ENCODE measurements around the gene LIMCH1.

Gene LIMCH1

DNA sequence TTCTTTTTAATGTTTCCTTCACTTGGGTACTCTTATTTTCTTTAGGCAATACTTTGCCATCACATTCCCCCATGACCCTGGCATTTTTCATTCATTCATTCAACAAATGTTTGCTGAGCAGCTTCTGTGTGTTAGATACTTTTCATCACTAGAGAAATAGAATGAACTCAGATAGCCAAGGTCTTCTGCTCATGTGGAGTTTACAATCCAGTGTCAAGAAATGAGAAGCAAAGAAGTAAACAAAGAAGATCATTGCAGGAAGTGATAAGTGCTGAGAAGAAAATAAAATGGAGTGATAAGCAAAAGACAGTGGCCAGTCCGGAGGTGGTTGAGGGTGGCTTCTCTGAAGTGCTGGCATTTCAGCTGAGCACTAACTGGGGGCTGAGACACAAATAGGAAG lies 63.1 kb downstream of the LIMCH1 start:
- DNase-seq (ENCODE audit: extremely low read depth in 1 of 2, low read depth in 1 of 2): no peak

DNA sequence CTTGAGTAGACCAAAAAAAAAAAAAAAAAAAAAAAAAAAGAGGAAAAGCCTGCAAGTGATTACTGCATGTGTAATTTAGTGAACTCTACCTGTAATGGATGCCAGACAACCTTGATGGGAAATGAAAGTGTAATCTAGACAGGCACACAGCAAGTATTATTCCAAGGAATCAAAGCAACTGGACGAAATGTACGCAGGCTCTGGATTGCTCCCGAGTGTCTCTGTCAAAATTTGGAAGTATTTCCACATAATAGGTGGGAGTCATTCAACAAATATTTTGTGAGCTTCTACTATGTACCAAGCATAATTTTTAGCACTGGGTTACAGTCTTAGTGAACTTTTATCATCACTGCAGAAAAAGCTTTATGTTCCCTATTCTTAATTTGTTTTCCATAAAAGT lies 64.2 kb downstream of the LIMCH1 start:
- DNase-seq (ENCODE audit: extremely low read depth in 1 of 2, low read depth in 1 of 2): no peak

DNA sequence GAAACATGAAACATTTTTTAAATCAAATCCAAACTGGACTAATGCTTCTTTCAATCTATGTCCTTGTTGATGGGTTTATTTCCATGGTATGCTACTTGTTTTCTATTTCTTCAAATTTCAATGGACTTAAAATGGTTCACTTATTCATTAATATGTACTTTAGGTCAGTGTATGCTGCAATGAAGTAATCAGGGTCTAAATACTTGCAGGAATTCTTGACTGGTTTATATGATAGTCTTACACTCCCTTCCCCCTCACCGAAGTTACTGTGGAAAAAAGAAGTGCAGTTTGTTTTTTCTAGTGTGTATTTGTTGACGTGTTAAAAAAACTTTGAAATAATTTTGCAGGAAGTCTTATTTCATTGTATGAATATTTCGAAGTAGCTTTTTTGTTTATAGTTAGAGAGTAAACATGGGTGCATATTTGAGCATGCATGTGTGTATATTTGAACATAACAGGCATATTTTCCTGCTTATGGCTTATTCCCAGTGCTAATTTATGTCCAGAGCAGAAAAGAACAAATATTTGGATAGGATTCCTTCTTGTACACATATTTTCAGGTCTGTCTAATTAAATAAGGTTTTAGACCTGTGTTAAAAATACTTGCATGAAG lies 65.0 kb downstream of the LIMCH1 start:
- DNase-seq (ENCODE audit: extremely low read depth in 1 of 2, low read depth in 1 of 2): no peak

DNA sequence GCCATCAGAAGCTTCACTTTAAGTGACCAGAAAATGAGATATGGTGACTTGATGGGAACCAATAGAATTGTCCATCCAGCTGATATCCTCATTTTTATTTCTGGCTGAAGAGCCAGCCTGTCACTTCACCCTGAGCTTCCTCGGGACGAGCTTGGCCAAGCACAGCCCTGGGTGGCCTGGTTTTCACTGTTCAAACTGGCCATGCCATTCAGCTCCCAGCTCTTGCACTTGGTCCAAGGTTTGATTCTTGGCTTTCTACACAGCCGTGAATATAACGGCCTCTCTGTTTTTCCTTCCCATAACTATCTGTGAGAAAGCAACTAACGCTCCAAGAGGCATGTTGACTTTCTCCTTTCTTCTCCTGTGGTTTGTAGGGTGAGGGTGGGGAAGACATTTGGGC lies 71.9 kb downstream of the LIMCH1 start:
- no peak for DNase-seq (ENCODE audit: extremely low read depth in 1 of 2, low read depth in 1 of 2)

DNA sequence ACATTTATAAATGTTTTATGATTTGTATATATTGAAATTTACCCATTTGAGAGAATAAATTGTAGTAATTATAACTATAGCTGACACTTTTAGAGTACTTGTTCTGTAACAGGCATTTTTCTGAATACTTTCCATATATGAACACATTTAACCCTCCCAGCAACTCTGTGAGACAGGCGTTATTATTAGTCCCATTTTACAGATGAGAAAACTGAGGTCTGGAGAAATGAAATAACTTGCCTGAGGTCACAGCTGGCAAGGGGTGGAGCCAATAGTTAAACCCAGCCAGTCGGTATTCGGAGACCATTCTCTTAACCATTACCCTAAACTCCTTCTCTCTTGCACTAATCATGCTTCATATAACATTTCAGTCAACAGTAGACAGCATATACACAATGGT lies 72.5 kb downstream of the LIMCH1 start:
- no peak for DNase-seq (ENCODE audit: extremely low read depth in 1 of 2, low read depth in 1 of 2)

DNA sequence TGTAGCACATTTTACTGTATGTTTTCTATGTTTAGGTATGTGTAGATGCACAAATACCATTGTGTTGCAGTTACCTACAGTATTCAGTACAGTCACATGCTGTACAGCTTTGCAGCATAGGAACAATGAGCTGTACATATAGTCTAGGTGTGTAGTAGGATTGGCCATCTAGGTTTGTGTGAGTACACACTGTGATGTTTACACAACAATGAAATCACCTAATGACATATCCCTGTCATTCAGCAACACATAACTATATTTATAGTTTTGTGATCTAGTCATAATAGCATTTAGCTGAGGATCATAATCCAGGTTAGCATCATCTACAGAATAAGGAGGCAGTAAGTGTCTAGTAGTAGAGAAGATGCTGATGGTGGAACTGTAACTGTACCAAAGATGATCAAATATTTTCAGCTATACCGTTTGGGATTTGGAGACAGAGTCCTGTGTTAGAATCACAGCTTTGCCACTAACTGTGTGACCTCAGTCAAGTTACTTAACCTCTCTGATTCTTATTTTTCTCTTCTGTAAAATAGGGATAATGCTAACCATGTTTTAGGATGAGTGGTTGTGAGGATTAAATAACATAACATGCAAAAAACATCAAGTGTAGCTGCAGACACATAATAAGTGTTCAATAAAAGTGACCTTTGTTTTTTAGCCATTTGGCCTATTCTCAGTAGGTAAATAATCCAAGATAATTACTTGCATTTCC lies 73.3 kb downstream of the LIMCH1 start:
- no peak for DNase-seq (ENCODE audit: extremely low read depth in 1 of 2, low read depth in 1 of 2)

DNA sequence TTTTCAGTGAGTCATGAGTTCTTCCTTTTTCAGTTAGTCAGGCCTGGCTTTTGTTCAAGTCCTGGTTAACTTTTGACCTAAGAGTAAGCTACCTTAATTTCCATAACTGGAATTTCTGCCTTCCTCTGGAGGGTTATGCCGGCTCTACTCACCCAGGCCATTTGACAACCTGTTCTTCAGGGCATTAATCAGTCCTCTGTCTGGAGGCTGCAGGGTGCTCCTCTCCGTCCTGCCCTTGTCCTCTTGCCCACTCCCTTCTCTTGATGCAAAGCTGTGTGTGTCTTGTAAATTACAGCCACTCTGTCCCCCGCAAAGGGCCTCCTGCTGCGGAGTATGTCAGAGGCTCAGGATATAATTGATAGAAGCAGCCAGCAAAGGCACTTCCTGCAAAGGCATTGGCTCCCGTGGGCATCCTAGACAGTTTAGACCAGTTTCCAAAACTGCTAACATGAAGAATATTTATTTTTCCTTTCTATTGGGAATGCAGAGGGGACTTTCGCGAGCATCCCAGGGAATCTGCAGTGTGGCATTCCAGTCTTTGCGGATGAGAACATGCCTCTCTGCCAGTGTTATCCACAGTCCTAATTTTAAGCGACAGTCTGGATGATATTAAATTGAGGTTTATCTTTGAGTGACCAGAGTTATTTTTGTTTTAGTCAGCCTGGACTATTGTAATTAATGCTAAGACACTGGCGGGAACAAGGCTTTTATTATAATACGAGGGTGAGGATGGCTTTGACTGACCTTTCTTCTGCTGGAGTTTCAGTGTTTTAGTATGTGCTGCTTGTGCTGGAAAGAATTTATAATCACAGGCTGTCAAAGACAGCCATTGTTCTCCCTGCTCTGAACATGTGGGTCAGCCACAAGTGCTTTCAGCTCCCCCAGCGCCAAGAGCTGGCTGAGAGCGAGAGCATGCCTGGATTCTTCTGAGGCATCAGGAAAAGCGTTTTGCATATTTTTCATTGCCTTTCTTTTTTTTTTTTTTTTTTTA lies 74.2 kb downstream of the LIMCH1 start:
- no peak for DNase-seq (ENCODE audit: extremely low read depth in 1 of 2, low read depth in 1 of 2)

DNA sequence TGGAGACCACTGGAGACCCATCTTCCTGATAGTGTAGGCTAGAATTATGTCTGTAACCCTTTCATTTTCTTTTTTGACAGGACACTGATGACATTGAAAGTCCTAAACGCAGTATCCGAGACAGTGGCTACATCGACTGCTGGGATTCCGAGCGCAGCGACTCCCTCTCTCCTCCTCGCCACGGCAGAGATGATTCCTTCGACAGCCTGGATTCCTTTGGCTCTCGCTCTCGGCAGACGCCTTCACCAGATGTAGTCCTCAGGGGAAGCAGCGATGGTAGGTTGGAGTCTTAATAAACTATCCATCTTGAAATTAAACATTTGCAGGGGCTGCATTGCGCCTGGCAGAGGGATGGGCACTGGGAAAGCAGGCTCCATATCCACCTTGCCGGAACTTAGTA lies 75.4 kb downstream of the LIMCH1 start:
- no peak for DNase-seq (ENCODE audit: extremely low read depth in 1 of 2, low read depth in 1 of 2)

DNA sequence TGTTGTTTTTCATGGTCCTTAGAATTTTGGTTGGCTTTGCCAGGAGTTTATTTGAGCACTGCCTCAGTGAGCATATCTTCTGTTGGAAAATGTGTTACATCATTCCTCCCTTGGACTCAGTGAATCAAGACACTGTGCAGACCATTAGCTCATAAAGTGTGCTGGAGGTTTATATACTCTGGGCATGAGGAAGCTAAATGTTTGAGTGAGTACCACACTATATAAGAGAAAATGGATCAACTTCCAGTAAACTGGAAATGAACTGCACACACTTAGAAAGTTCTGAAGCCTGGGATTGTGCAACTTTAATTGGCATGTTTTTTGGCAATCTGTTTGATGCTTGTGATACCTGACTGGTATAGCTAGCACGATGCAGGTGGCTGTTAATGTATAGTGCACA lies 75.9 kb downstream of the LIMCH1 start:
- DNase-seq (ENCODE audit: extremely low read depth in 1 of 2, low read depth in 1 of 2): no peak

DNA sequence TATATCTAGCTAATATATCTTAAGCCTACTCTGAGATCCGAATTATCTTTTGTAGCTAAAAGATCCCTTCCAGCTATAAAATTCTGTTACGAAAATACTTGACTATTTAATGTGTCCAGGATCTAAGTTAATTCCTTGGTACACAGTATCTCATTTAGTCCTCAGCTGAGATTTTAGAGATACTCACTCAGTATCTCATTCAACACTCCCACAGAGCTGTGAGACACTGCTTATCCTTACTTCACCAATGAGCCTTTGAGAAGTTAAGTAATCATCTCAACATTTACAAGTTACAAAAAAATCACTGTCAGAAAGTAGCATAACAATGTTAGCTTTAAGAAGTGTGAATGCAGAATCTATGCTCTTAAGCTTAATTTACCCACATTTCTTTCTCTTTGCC lies 76.6 kb downstream of the LIMCH1 start:
- no peak for DNase-seq (ENCODE audit: extremely low read depth in 1 of 2, low read depth in 1 of 2)

DNA sequence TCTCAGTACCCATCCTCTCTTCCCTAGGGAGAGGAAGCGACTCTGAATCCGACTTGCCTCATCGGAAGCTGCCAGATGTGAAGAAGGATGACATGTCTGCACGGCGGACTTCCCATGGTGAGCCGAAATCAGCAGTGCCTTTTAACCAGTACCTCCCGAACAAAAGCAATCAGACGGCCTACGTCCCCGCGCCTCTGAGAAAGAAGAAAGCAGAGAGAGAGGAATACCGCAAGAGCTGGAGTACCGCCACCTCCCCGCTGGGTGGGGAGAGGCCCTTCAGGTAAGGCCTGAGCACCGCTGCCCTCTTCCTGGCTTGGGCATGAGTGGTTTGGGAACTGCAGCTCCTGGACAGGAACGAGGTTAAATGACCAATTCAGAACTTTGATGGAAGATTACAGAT lies 81.2 kb downstream of the LIMCH1 start:
- DNase-seq (ENCODE audit: extremely low read depth in 1 of 2, low read depth in 1 of 2): no peak

DNA sequence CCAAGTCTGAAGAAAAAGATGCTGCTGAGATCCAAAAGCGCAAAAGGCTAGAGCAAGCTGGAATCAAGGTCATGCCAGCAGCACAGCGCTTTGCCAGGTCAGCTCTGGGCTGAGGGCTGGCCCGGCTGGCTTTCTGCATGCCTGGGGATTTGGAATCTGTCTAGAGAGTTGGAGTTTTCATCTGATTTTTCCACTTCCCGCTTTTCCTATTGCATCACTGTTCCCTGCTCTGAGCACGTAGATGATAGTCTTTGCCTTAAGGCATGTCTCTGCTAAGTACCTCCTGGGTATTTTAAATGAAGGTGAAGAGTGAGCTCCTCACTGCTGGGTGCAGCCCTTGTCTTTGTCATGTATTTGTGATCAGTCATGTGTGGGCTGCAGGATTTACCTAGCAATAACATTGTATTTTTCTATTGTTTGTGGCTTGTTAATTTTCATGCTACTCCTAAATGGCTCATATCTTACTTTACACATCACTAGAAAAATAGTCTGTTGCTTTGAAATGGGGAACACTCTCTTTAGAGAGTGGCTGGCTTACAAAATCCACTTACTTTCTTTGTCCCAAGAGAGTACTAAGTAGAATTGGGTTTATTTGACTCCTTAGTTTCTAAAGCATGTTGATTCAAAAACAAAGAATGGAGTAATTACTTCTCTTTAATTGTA lies 82.8 kb downstream of the LIMCH1 start:
- DNase-seq (ENCODE audit: extremely low read depth in 1 of 2, low read depth in 1 of 2): no peak

DNA sequence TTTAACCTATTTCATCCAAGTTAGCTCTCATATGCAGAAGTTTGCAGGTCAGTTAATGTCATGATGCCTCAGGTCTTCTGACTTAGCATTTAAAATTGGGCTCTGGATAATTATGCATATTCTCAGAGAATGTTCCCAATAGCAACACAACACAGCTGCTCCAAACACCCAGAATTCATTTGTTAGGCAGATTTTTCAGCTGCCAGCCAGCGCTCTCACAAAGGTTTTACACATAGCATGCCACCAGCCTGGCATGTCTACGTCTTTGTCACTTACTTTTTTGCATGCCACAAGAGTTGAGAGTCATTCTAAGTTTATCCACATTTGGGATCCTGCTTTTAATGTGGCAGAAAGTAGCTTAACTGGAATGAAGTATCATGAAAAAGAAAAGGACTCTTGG lies 84.8 kb downstream of the LIMCH1 start:
- DNase-seq (ENCODE audit: extremely low read depth in 1 of 2, low read depth in 1 of 2): no peak

DNA sequence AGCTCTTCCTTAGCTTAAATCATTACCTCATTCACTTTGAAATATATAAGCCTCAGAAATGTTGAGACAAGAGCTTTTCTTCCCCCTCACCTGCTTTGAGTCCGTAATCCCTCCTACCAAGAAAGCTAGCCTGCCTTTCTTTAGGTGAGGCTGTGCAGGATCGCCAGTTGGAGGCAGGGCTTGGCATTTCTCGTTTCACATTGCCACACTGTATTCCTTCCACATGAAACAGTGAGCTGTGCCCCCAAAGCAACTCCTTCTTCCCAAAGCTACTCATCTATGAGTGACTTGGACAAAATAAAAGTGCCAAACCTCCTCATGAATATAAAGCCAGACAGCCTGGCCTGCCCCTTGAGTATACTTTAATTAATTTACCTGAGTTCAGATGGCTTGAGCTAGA lies 86.8 kb downstream of the LIMCH1 start:
- no peak for DNase-seq (ENCODE audit: extremely low read depth in 1 of 2, low read depth in 1 of 2)

DNA sequence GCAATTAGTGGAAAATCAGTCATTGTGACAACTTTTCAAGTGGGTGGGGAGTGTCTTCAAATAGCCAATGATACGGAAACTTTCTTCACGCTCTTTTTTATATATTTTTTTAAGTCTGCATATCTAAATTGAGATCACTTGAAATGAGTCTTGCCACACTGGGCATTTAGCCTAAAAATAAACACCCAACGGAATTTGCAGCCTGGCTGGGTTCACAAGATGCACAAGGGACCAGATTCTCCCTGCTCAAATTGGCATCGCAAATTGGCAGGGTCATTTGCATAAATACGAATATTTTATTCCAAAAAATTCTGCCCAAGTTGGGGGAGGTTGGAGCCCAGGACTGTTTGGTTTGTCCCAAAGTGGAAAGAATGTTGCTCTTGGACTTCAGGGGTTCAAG lies 87.6 kb downstream of the LIMCH1 start:
- DNase-seq (ENCODE audit: extremely low read depth in 1 of 2, low read depth in 1 of 2): no peak

DNA sequence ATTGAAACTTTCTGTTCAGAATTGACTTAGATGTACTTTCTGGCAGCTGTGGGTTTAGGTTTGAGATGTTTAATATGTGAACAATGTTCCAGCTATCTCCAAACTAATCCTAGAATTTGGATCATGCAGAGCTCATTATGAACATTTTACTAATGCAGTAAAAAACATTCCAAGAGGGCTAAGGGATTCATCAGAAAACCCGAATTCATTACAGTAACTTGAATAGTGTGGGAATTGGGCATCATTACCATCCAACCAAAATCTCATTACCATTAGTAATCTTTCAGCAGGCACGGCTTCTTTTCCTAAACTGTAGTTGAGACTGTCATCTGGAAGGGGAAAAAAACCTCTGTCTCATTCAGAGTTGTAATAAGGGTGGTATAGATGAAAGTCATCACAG lies 91.0 kb downstream of the LIMCH1 start:
- DNase-seq (ENCODE audit: extremely low read depth in 1 of 2, low read depth in 1 of 2): no peak

DNA sequence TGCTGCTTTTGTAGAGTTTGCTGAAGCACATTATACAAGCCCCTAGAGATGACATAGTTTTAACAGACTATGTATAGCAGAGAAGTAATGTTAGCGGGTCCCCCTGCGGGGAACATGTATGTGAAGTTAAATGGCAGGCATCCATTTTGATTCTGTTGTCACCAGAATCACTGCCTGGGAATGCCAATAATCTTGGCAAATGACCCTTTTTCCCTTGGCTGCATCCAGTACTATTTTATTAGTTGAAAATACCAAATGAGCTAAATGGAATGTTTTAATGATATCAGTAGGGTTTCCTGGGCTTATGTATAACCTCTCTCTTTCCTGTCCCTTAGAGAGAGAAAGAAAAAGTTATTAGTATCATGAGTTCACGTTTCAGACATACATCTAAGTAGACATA lies 93.6 kb downstream of the LIMCH1 start:
- DNase-seq (ENCODE audit: extremely low read depth in 1 of 2, low read depth in 1 of 2): no peak

DNA sequence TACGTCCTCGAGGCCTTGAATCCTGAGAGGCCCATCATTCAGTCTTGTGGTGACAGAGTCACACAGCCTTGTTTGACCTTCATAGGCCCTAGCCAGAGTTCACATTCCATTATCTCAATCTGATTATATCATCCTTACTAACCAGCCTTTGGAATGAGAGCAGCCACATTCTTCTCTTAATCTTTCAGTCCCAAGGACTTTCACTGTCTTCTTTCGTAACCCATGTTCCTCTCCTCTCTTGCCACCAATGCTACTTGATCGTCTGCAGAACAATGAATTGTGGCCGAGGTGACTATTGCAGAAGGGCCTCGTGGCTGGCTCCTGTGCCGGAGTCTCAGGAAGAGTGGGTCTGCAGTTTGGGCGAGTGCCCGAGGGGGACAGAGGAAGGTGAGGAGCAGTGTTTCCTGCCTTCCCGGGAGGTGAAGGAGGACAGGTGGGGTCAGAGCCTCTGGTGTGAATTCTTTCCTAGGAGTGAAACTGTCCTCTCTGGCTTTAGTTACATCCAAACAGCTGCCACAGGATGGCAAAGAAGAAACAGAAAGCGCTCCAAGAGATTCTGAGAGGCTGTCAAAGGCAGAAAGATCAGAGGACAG lies 94.6 kb downstream of the LIMCH1 start:
- DNase-seq (ENCODE audit: extremely low read depth in 1 of 2, low read depth in 1 of 2): no peak

DNA sequence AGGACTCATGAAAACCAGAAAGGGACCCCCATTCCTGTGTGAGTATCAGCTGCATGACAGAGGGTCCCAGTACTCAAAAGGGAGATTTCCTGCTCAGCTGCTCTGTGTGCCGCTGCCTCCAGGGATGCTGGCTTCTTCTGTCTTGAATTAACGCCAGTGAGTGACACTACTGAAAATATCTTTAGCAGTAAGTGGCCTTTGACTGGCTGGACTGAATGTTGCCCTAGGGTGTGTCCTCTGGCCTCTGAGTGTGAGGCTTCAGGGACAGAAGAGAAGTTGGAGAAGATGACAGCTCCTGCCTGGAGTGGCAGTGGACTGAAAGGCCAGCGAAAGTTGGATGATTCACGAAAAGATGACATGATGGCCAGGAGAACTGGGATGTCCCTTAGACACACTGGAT lies 95.4 kb downstream of the LIMCH1 start:
- no peak for DNase-seq (ENCODE audit: extremely low read depth in 1 of 2, low read depth in 1 of 2)

DNA sequence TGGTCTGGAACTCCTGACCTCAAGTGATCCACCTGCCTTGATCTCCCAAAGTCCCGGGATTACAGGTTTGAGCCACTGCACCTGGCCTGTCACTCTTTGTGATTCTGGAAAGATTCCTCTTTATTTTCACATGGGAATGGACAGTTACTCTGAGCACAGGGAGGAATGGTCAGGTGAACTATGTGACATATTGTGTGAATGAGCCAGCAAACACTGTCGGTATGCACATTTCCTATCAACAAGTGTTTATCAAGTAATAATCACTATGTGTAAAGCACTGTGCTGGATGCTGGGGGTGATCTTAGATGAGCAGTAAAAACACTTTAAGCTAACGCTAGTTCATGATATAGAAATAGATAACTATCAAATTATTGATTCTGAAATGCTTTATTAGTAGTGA lies 97.5 kb downstream of the LIMCH1 start:
- DNase-seq (ENCODE audit: extremely low read depth in 1 of 2, low read depth in 1 of 2): no peak

DNA sequence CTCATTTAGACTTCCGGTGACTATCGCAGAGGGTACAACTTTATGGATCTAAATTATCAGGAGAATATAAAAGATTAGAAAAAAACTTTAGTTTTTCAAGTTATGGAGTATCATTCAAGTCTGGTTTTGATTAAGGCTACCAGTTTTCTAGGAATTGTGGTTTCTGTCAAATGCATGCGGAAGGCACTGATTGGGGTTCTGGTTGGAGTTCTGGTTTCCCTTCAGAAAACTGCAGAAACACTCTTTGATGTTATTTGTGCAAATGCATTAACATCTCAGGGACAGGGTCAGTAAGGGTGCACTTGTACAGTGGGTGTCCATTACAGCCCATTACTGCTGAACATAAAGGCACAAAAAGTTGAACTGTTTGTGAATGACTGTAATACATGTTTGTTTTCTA lies 100.2 kb downstream of the LIMCH1 start:
- no peak for DNase-seq (ENCODE audit: extremely low read depth in 1 of 2, low read depth in 1 of 2)
